Measurements from ENCODE around the gene STARD7.

STARD7 gene

DNA sequence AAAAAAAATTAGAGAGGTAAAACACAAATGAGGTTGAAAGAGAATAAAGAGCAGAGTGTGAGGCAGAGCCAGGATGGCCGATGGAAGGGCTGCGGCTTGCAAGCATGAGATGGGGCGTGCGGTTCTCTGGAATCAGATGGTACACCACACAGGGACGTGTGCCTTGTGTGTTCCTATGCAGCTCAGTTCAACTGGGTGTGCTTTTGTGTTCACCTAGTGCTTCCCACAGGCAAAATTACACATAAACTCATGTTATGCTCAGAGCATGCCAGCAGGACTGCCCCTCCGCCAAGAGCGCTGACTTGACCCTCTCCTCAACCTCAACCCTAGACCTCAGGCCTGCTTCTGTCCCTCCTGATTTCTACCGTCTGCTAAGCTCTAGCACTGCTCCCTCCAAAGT, 24.4 kb downstream of the STARD7 start:
- no peak overlapping the region for H3K27ac ChIP-seq (ENCODE audit: low read length)
- no peaks in the 10 kb centered on the region for H3K4me1 ChIP-seq (ENCODE audit: low read length)

DNA sequence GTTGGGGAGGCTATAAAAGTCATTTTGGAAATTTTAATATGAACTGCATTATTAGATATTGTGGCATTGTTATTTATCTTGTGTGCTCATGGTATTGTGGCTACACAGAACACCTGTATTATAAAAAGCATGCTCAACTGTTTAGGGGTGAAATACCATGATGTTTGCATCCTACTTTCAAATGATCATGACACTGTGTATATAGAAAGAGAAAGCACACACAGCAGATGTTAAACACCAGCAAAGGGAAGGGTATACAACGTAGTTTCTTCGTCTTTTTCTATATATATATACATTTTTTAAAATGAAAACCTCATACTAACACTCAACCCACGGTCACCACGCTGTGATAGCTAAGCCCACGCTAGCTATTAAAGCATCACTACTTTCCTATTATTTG, 27.1 kb downstream of the STARD7 start:
- Histone ChIP-seq H3K27me3 (ENCODE audit: low read depth, low read length) (no peaks in the 10 kb centered on the region), H3K4me2 (ENCODE audit: low read length) (no peak overlapping the region), H3K4me3 (ENCODE audit: low read length) (no peak overlapping the region), H2AFZ (ENCODE audit: low read depth, low read length) (no peak overlapping the region), H3K36me3 (replicated peaks; ENCODE audit: low read depth, low read length) (peaks cover 22% of the 10 kb centered on the region), H3K9ac (ENCODE audit: low read length) (no peak overlapping the region), H3K9me3 (ENCODE audit: insufficient read depth, low read length) (no peaks in the 10 kb centered on the region), H3K27ac (ENCODE audit: low read length) (no peak overlapping the region), H3K4me1 (ENCODE audit: low read length) (peaks cover 8% of the 10 kb centered on the region), H3K79me2 (ENCODE audit: low read length) (no peaks in the 10 kb centered on the region), H4K20me1 (ENCODE audit: insufficient read depth, low read length) (no peaks in the 10 kb centered on the region)
- TF ChIP-seq EZH2phosphoT487 (IDR thresholded peaks at IDR 0.05; ENCODE audit: low read depth) = no peak
- TF ChIP-seq, protein P1, sequence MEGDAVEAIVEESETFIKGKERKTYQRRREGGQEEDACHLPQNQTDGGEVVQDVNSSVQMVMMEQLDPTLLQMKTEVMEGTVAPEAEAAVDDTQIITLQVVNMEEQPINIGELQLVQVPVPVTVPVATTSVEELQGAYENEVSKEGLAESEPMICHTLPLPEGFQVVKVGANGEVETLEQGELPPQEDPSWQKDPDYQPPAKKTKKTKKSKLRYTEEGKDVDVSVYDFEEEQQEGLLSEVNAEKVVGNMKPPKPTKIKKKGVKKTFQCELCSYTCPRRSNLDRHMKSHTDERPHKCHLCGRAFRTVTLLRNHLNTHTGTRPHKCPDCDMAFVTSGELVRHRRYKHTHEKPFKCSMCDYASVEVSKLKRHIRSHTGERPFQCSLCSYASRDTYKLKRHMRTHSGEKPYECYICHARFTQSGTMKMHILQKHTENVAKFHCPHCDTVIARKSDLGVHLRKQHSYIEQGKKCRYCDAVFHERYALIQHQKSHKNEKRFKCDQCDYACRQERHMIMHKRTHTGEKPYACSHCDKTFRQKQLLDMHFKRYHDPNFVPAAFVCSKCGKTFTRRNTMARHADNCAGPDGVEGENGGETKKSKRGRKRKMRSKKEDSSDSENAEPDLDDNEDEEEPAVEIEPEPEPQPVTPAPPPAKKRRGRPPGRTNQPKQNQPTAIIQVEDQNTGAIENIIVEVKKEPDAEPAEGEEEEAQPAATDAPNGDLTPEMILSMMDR (IDR thresholded peaks at IDR 0.05; ENCODE audit: low read depth, low read length) = no peak

More for the DNA sequence above, 24.4 kb downstream of the STARD7 start:
- Histone ChIP-seq H3K4me2 (ENCODE audit: low read length) (no peak overlapping the region), H4K20me1 (ENCODE audit: insufficient read depth, low read length) (no peaks in the 10 kb centered on the region), H3K79me2 (ENCODE audit: low read length) (no peaks in the 10 kb centered on the region), H3K9me3 (ENCODE audit: insufficient read depth, low read length) (no peaks in the 10 kb centered on the region), H3K36me3 (replicated peaks; ENCODE audit: low read depth, low read length) (peaks cover 34% of the 10 kb centered on the region), H3K9ac (ENCODE audit: low read length) (no peak overlapping the region), H3K4me3 (ENCODE audit: low read length) (no peak overlapping the region), H2AFZ (ENCODE audit: low read depth, low read length) (no peak overlapping the region), H3K27me3 (ENCODE audit: low read depth, low read length) (no peaks in the 10 kb centered on the region)
- TF ChIP-seq, protein P1 (IDR thresholded peaks at IDR 0.05; ENCODE audit: low read depth, low read length) = no peak
- TF ChIP-seq EZH2phosphoT487 (IDR thresholded peaks at IDR 0.05; ENCODE audit: low read depth) = no peak

DNA sequence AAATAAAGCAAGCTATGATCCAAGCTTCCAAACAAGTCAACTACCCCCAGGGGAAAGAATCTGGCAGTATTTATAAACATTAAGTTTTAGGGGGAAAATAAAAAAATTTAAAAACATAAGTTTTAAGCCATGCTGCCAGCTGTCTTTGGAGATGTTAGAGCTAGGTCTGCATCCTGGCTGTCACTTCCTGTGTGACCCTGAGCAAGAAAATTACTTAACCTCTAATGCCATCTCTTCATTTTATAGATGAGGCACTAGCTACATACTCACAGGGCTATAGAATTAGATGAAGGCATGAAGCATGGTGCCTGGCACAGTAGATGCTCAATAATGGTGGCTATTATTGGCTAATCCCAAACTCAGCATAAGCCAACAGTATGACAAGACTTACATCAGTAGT, 28.1 kb downstream of the STARD7 start:
- no peak overlapping the region for H3K4me3 ChIP-seq (ENCODE audit: low read length)
- H3K27ac ChIP-seq (ENCODE audit: low read length) = no peak overlapping the region
- H4K20me1 ChIP-seq (ENCODE audit: insufficient read depth, low read length) = no peaks in the 10 kb centered on the region
- H3K36me3 ChIP-seq (replicated peaks; ENCODE audit: low read depth, low read length) = peaks cover 13% of the 10 kb centered on the region
- 0 out of 2 replicates have a peak, but pooled peaks cover 3% of the 10 kb centered on the region for H3K27me3 ChIP-seq (ENCODE audit: low read depth, low read length)
- H3K4me2 ChIP-seq (ENCODE audit: low read length) = no peak overlapping the region
- no peak overlapping the region for H3K9ac ChIP-seq (ENCODE audit: low read length)
- H3K4me1 ChIP-seq (ENCODE audit: low read length) = peaks cover 8% of the 10 kb centered on the region
- no peaks in the 10 kb centered on the region for H3K9me3 ChIP-seq (ENCODE audit: insufficient read depth, low read length)
- TF ChIP-seq EZH2phosphoT487 (IDR thresholded peaks at IDR 0.05; ENCODE audit: low read depth) = no peak
- TF ChIP-seq, protein P1 (IDR thresholded peaks at IDR 0.05; ENCODE audit: low read depth, low read length) = no peak
- no peak overlapping the region for H2AFZ ChIP-seq (ENCODE audit: low read depth, low read length)
- no peaks in the 10 kb centered on the region for H3K79me2 ChIP-seq (ENCODE audit: low read length)

DNA sequence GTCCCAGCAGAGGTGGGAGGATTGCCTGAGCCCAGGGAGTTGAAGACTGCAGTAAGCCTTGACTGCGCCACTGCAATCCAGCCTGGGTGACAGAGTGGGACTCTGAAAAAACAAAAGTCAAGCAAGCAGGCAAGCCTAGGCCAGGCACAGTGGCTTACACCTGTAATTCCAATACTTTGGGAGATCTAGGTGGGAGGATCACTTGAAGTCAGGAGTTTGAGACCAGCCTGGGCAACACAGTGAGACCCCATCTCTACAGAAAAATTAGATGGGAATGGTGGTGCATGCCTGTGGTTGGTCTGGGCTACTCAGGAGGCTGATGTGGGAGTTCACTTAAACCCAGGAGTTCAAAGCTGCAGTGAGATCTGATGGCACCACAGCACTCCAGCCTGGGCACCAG, 28.6 kb downstream of the STARD7 start:
- Histone ChIP-seq H2AFZ (ENCODE audit: low read depth, low read length) (no peak overlapping the region), H3K9ac (ENCODE audit: low read length) (no peak overlapping the region), H4K20me1 (ENCODE audit: insufficient read depth, low read length) (no peaks in the 10 kb centered on the region), H3K79me2 (ENCODE audit: low read length) (no peaks in the 10 kb centered on the region), H3K27ac (ENCODE audit: low read length) (no peak overlapping the region), H3K9me3 (ENCODE audit: insufficient read depth, low read length) (no peaks in the 10 kb centered on the region), H3K27me3 (ENCODE audit: low read depth, low read length) (0 out of 2 replicates have a peak, but pooled peaks cover 3% of the 10 kb centered on the region), H3K36me3 (replicated peaks; ENCODE audit: low read depth, low read length) (peaks cover 8% of the 10 kb centered on the region), H3K4me1 (ENCODE audit: low read length) (peaks cover 8% of the 10 kb centered on the region), H3K4me2 (ENCODE audit: low read length) (no peak overlapping the region), H3K4me3 (ENCODE audit: low read length) (no peak overlapping the region)
- TF ChIP-seq EZH2phosphoT487 (IDR thresholded peaks at IDR 0.05; ENCODE audit: low read depth) = no peak
- TF ChIP-seq, protein P1 (IDR thresholded peaks at IDR 0.05; ENCODE audit: low read depth, low read length) = no peak

Measured in OCI-LY3 (cell line).